Activated T-cell treated with anti-CD3 and anti-CD28 coated beads for 4 hours (primary cell): ENCODE measurements around the gene GMFB.
"Not testable (repeated sequence)": the region's sequence is repeated elsewhere in the genome, so short reads cannot be mapped to it uniquely, and the experiment has no call there.

Experiments
- DNase-seq: peaks from one replicate; pipeline ENCODE4 v3.0.0-alpha.2; 2020

GMFB gene

DNA sequence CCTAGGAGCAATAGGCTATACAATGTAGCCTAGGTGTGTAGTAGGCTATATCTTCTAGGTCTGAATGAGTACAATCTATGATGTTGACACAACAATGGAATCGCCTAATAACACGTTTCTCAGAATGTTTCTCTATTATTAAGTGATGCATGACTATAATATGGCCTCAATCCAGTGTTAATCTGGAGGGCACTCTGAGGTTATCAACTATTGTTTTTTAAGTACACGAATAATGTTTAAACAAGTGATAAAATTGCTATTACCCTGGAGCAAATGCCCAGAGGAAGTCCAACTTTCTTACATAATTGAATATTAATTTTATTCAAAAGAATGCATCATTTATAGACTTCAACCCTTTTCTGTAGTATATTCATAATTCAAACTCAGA is 31.2 kb downstream of the GMFB start:
- no peak for DNase-seq

GRCh38 chr14:54456820-54457608 is 31.8 kb downstream of the GMFB start:
- DNase-seq = not testable (repeated sequence)

DNA sequence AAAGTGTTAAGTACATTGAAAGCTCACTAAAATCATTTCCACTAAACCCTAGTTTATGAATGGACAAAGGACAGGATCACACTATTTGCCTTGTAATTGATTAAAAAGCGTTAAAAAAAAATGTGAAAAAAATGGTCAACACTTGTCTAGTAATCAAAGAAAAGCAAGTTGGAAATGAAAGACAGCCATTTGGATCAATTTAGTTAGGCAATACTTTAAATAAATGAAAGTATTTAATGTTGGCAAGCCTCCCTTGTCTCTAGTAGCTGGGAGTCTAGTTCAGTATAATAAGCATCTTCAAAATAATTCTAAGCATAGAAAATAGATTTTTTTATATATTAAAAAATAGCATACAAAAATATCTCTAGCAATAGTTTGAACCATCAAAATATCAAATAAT is 33.4 kb downstream of the GMFB start:
- DNase-seq = no peak

- not testable (repeated sequence) for DNase-seq
Observed at GRCh38 chr14:54453990-54454389, 34.8 kb downstream of the GMFB start.

GRCh38 chr14:54453252-54453651 is 35.5 kb downstream of the GMFB start:
- DNase-seq = no peak

- no peak for DNase-seq
Observed at GRCh38 chr14:54451961-54452360, 36.8 kb downstream of the GMFB start.

DNA sequence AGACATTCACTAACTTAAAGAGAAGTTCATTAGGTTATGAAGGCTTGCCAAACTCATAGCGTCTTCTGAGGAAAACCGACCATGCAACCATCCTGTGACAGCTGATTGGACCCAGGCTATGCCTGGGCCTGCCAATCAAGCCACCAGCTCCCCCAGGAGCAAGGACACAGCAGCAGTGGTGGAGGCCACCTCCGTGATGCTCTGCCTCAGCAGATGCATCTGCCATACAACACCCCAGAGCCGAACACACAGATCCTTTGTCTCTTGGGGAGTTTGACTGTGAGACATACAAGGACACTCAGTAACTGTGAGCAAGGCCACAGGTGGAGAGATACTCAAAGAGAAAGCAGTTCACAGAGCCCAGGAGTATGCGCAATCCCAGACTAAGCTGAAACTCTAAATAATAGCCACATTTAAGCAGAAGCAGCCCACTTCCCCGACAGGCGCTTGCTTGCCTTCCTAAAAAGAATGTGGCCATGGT is 37.6 kb downstream of the GMFB start:
- no peak for DNase-seq

DNA sequence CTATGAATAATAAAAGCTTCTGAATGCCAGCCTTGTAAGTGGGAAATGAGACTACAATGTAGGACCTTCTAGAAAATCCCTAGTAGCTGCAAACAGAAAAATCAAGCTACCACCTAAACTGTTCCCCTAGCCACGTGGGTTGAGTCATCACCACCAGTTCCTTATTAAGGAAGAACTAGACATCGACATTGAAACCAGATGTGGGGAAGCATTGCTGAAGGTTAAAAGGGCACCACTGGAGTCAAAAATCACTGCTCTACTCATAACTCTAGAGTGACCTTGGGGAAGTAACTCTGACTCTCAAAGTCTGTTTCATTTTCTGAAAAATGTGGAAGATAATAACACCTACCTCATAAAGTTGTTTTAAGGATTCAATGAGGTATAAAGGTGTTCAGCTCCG is 38.2 kb downstream of the GMFB start:
- no peak for DNase-seq

DNA sequence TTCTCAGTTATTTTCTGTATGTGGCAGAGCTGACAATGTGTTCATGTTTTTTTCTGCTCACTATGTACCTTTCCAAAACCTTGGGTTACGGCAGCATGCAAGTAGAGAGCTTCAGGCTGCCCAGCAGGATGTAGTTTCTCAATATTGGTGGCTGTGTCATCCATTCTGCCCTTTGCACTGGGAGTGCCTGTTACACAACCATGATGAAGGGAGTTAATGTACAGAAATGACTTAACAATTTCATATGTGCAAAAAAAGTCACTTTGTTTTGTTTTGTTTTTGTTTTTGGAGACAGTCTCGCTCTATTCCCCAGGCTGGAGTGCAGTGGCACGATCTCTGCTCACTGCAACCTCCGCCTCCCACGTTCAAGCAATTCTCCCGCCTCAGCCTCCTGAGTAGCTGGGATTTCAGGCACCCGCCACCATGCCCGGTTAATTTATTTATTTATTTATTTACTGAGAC is 41.5 kb downstream of the GMFB start:
- no peak for DNase-seq

- no peak for DNase-seq
Observed at GRCh38 chr14:54446161-54446693, 42.6 kb downstream of the GMFB start.

- no peak for DNase-seq
Observed at GRCh38 chr14:54444681-54445080, 44.1 kb downstream of the GMFB start.

GRCh38 chr14:54443981-54444380 is 44.8 kb downstream of the GMFB start:
- no peak for DNase-seq

DNA sequence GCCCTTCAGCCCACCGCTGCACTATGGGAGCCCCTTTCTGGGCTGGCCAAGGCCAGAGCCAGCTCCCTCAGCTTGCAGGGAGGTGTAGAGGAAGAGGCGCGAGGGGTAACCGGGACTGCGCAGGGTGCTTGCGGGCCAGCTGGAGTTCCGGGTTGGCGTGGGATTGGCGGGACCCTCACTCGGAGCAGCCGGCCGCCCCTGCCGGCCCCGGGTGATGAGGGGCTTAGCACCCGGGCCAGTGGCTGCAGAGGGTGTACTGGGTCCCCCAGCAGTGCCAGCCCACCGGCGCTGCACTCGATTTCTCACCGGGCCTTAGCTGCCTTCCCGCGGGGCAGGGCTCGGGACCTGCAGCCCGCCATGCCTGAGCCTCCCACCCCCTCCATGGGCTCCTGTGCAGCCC is 45.8 kb downstream of the GMFB start:
- DNase-seq = not testable (repeated sequence)

DNA sequence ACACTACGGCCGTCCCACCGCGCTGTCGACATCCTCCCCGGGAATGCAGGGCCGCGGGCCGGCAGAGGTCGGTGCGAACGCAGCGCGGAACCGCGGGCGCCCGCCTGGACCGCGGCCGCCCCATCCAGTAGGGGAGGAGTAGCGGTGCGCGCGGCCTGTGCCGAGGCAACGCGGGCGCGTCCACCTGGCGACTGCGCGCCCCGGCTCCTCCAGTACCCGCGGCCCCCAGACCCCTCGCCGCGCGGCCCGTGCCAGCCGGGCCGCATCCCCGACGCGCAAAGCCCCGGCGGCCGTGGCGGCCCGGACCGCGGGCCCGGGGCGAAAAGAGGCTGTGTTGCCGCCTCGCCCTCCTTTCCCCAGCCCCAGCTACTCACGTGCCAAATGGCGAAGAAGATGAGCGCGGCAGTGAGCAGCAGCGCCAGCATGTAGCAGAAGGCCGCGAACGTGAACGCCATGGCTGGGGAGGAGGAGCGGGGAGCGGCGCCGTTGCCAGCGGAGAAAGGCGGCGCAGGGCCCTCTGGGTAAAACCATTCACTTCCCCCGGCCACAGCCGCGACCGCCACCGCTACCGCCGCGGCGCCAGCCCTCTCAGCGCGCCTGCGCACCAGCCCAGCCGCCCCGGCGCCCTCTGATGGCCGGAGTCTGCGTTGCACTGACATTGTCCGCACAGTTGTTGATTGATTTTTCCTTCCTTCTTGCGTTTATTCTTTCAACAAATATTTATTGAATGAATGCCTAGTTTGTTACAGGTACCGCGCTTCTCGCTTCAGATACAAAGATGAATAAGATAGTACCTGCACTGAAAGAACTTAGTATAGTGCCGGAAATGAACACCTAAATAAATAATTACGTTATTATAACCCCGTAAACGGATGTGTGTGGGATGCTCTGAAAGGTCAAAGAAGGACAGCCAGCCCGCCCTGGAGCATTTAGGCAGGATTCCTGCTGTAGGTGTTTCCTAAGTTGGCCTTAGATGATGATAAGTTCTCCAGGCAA is 47.6 kb downstream of the GMFB start, which contains the start of gene CNIH1:
TSS of gene CNIH1 (minus strand) at position 502 of the 996 bp plus-strand sequence. CDS start at position 455, 47 bp downstream.
- DNase-seq = peak; percentile 89

GRCh38 chr14:54440476-54440872 is 48.3 kb downstream of the GMFB start:
- no peak for DNase-seq

DNA sequence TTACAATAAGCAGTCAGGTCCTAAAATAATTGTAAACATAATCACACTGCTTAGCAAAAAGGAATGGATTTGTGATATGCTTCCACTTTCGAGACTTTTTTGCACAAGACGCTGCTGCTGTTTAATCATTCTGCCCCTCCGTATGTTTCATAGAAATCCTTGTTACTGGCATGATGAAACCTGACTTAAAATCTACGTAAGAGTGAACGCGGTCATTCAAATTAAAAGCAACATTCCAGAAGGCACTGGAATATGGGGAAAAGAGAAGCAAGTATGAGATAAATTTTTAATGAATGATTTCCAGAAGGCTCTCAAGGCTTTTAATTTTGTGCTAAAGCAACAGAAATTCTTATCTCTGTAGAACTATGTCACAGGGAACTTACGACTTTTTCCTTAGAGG is 48.7 kb downstream of the GMFB start:
- no peak for DNase-seq

- DNase-seq = no peak
Observed at GRCh38 chr14:54438703-54439102, 50.1 kb downstream of the GMFB start.

- not testable (repeated sequence) for DNase-seq
Observed at GRCh38 chr14:54437954-54438353, 50.8 kb downstream of the GMFB start.

DNA sequence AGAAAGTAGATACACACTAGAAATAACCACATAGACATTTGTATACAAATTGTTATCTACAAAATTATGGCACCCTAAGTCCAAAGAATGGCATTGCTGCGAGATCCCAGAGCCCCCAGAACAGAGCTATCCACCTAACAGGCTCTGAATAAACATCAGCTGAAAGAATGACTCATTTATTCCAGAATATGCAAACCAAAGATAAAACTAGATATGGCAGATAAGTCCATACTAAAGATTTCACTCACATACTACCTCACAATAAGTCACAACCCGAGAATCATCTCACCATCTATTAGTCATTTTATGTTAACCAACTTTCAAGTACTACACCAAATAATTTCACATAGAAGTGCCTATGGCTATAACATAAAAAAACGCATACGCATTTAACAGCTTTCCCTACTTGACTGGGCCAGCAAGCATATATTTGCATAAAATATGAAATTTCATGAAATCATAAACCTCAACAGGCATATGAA is 53.2 kb downstream of the GMFB start:
- DNase-seq = no peak

- no peak for DNase-seq
Observed at GRCh38 chr14:54428527-54428926, 60.3 kb downstream of the GMFB start.

DNA sequence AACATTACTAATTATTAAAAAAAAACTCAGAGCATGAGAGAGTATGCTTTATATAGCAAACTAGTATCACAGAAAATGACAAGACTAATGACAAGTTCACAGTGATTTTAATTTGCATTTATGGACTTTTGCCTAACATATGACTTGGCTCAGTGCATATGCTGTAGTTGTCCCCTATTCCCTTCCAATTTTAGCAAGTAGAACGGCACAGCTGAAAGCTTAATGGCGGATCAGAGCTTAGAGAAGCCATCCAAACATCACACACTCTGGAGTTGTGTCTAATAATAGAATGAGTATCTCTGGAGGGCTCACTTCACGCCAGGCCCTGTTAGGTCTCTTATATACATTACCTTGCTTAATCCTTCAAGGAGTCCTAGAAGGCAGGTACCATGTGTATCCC is 60.9 kb downstream of the GMFB start:
- no peak for DNase-seq

GRCh38 chr14:54425537-54426274 is 63.1 kb downstream of the GMFB start:
- no peak for DNase-seq
